ENCODE results near the gene CBX4. TPM values are rescaled to one million over a fixed set of nuclear protein-coding genes. Genes with fewer than 3 reads are reported as not detected.

Gene CBX4
- total and polyA plus RNA-seq, 10 donors, result 12.3 to 48.0 (median 25.4) TPM

DNA sequence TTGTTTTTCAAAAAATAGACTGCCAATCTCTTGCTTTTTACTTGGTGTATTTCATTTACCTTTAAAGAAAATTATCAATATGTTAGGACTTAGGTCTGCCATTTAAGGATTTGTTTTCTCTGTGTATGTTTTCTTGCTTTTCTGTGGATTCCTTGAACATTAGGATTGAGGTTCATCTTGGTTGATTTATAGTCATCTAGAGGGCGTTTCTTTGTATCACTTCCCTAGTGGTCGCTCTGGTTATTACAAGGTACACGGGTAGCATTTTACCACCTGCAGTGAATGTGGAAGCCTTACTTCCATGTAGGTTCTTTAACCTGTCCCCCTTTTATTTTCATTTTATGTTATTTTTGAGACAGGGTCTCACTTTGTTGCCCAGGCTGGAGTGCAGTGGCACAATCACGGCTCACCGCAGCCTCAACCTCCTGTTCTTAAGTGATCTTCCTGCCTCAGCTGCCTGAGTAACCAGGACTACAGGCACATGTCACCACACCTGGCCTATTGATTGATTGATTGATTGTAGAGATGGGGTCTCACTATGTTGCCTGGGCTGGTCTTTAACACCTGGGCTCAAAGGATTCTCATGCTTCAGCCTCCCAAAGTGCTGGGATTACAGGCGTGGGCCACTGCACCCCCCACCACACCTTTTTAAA is 35.2 kb upstream of the CBX4 start:
- Histone ChIP-seq H3K36me3 (no peaks in the 10 kb centered on the region), H3K27me3 (replicated peaks in 1 of 7) (peaks cover 0 to 47% (median 0%) of the 10 kb centered on the region in 7 donors), H3K4me3 (no peak overlapping the region), H3K27ac (no peak overlapping the region), H3K9me3 (no peaks in the 10 kb centered on the region), H3K4me1 (peaks cover 0 to 5% (median 0%) of the 10 kb centered on the region in 6 donors)
- TF ChIP-seq POLR2A (IDR thresholded peaks at IDR 0.05), result no peak
- TF ChIP-seq, protein P1, sequence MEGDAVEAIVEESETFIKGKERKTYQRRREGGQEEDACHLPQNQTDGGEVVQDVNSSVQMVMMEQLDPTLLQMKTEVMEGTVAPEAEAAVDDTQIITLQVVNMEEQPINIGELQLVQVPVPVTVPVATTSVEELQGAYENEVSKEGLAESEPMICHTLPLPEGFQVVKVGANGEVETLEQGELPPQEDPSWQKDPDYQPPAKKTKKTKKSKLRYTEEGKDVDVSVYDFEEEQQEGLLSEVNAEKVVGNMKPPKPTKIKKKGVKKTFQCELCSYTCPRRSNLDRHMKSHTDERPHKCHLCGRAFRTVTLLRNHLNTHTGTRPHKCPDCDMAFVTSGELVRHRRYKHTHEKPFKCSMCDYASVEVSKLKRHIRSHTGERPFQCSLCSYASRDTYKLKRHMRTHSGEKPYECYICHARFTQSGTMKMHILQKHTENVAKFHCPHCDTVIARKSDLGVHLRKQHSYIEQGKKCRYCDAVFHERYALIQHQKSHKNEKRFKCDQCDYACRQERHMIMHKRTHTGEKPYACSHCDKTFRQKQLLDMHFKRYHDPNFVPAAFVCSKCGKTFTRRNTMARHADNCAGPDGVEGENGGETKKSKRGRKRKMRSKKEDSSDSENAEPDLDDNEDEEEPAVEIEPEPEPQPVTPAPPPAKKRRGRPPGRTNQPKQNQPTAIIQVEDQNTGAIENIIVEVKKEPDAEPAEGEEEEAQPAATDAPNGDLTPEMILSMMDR (IDR thresholded peaks at IDR 0.05 in 8 of 11, conservative IDR thresholded peaks at IDR 0.05 in 3 of 11), result peak; percentile 13 to 64 (median 58)
- intact Hi-C loops (cut with DNase I; ENCODE audit: low total_unique reads), result no loop called here
- DNase-seq, result peak; percentile 17
- 31 to 39% (median 33%) methylated on average over 6 of the region's 6 CpGs for WGBS, 5 donors

DNA sequence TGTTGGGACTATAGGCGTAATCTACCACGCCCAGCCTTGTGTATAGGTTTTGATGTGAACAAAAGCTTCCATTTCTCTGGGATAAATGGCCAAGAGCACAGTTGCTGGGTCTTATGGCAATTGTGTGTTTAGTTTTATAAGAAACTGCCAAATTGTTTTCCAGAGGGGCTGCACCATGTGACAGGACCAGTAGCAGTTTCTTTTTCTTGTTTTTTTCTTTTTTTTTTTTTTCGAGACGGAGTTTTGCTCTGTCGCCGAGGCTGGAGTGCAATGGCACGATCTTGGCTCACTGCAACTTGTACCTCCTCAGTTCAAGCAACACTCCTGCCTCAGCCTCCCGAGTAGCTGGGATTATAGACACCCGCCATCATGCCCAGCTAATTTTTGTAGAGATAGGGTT is 34.3 kb upstream of the CBX4 start:
- no peak for TF ChIP-seq POLR2AphosphoS5 (IDR thresholded peaks at IDR 0.05)
- TF ChIP-seq, protein P1 (IDR thresholded peaks at IDR 0.05 in 8 of 11, conservative IDR thresholded peaks at IDR 0.05 in 3 of 11), result no peak
- no peak for TF ChIP-seq POLR2A (IDR thresholded peaks at IDR 0.05)

DNA sequence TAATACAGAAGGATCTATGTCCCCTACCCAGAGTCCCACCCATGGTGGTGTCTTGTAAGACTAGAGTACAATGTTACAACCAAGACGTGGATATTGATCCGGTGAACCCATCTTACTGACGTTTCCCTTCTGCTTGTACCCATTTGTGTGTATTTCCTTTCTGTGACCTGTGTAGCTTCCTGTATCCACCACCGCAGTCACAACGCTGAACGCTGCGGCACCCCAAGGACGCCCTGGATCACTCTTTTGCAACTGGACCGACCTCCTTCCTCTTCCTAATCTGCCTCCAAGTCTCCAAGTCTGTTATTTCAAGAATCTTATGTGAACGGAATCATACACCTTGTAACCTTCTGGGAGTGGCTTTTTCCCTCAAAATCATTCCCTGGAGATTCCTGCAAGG is 33.5 kb upstream of the CBX4 start:
- no peak overlapping the region for H3K4me3 ChIP-seq
- intact Hi-C loops (cut with DNase I; ENCODE audit: low total_unique reads), result no loop called here
- H3K36me3 ChIP-seq, result no peaks in the 10 kb centered on the region
- H3K9me3 ChIP-seq, result no peaks in the 10 kb centered on the region
- H3K27me3 ChIP-seq (replicated peaks in 1 of 7), result peaks cover 0 to 41% (median 0%) of the 10 kb centered on the region in 7 donors
- DNase-seq, result peak; percentile 54
- H3K4me1 ChIP-seq, result peaks cover 0 to 5% (median 0%) of the 10 kb centered on the region in 6 donors
- no peak overlapping the region for H3K27ac ChIP-seq
- TF ChIP-seq, protein P1 (IDR thresholded peaks at IDR 0.05 in 8 of 11, conservative IDR thresholded peaks at IDR 0.05 in 3 of 11), result no peak
- TF ChIP-seq POLR2AphosphoS5 (IDR thresholded peaks at IDR 0.05) (peak in 2 of 3 donors; percentile 16 to 66), POLR2A (IDR thresholded peaks at IDR 0.05) (no peak)
- 30 to 40% (median 34%) methylated on average over 10 of the region's 10 CpGs for WGBS, 5 donors

More for the DNA sequence above, 34.3 kb upstream of the CBX4 start:
- no peaks in the 10 kb centered on the region for H3K36me3 ChIP-seq
- H3K27ac ChIP-seq, result no peak overlapping the region
- H3K4me3 ChIP-seq, result no peak overlapping the region
- intact Hi-C loops (cut with DNase I; ENCODE audit: low total_unique reads), result no loop called here
- peaks cover 0 to 50% (median 0%) of the 10 kb centered on the region in 7 donors for H3K27me3 ChIP-seq (replicated peaks in 1 of 7)
- H3K4me1 ChIP-seq, result peaks cover 0 to 5% (median 0%) of the 10 kb centered on the region in 6 donors
- WGBS, 5 donors, result 91 to 98% (median 95%) methylated on average over 9 of the region's 9 CpGs
- no peaks in the 10 kb centered on the region for H3K9me3 ChIP-seq
- DNase-seq, result no peak

DNA sequence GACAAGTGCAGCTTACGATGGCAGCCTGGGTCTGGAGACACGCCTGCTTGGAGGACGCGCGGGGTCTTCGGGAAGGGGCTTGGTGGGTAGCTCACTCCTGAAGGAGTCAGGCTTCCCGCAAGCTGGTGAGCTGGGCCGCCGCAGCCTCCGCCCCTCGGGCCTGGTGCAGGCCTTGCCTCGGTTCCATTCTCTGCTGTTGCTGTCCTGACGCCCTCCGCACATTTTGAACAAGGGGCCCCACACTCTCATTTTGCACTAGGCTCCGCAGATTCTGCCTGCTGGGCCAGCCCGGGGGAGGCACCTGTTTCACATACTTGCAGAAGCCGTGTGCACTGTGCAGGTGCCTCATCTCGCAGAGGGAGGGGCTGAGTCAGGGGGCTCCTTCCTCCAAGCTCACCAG is 31.9 kb upstream of the CBX4 start:
- no peak for TF ChIP-seq POLR2AphosphoS5 (IDR thresholded peaks at IDR 0.05)
- no peak for TF ChIP-seq POLR2A (IDR thresholded peaks at IDR 0.05)
- TF ChIP-seq, protein P1 (IDR thresholded peaks at IDR 0.05 in 8 of 11, conservative IDR thresholded peaks at IDR 0.05 in 3 of 11), result no peak
- WGBS, 5 donors, result 88 to 94% (median 89%) methylated on average over 12 to 18 of the region's 18 CpGs
- peak; percentile 62 for DNase-seq
- no peak overlapping the region for H3K27ac ChIP-seq
- H3K9me3 ChIP-seq, result no peaks in the 10 kb centered on the region
- peaks cover 0 to 13% (median 0%) of the 10 kb centered on the region in 6 donors for H3K4me1 ChIP-seq
- H3K4me3 ChIP-seq, result no peak overlapping the region
- intact Hi-C loops (cut with DNase I; ENCODE audit: low total_unique reads), result no loop called here
- no peaks in the 10 kb centered on the region for H3K36me3 ChIP-seq
- H3K27me3 ChIP-seq (replicated peaks in 1 of 7), result peaks cover 0 to 38% (median 0%) of the 10 kb centered on the region in 7 donors
